ENCODE measurements around the gene ZNF563.

DNA sequence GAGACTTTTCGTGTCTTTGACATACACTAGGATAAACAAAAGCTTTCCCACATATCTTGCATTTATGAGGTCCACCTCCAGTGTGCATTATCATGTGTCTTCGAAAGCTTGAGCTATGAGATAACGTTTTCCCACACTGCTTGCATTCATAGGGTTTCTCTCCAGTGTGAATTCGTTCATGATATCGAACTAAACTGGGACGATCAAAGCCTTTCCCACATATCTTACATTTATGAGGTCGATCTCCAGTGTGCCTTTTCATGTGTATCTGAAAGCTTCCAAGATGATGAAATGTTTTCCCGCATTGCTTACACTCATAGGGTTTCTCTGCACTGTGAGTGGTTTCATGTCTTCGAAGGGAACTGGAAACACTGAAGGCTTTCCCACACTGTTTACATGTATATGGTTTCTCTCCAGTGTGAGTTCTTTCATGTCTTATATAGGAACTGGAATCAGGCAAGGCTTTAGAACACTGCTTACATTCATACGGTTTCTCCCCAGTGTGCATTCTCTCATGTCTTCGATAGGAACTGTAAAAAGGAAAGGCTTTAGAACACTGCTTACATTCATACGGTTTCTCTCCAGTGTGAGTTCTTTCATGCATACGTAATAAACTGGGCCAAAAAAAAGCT is 14.5 kb downstream of the ZNF563 start:
- TF ChIP-seq, protein P1, sequence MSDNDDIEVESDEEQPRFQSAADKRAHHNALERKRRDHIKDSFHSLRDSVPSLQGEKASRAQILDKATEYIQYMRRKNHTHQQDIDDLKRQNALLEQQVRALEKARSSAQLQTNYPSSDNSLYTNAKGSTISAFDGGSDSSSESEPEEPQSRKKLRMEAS (IDR thresholded peaks at IDR 0.05; ENCODE audit: low read depth, low read length) = no peak
- TF ChIP-seq, protein P2, sequence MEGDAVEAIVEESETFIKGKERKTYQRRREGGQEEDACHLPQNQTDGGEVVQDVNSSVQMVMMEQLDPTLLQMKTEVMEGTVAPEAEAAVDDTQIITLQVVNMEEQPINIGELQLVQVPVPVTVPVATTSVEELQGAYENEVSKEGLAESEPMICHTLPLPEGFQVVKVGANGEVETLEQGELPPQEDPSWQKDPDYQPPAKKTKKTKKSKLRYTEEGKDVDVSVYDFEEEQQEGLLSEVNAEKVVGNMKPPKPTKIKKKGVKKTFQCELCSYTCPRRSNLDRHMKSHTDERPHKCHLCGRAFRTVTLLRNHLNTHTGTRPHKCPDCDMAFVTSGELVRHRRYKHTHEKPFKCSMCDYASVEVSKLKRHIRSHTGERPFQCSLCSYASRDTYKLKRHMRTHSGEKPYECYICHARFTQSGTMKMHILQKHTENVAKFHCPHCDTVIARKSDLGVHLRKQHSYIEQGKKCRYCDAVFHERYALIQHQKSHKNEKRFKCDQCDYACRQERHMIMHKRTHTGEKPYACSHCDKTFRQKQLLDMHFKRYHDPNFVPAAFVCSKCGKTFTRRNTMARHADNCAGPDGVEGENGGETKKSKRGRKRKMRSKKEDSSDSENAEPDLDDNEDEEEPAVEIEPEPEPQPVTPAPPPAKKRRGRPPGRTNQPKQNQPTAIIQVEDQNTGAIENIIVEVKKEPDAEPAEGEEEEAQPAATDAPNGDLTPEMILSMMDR (IDR thresholded peaks at IDR 0.05; ENCODE audit: low read depth, low read length) = no peak
- TF ChIP-seq POLR2A (IDR thresholded peaks at IDR 0.05; ENCODE audit: extremely low read depth, insufficient read length) = no peak
- no peak for TF ChIP-seq MYC (IDR thresholded peaks at IDR 0.05; ENCODE audit: low read depth, low read length)

All from NB4 (cell line).